Measurements from ENCODE around the gene PRKCH. TPM values are rescaled to one million over a fixed set of nuclear protein-coding genes. Genes with fewer than 3 reads are reported as not detected.

The PRKCH gene
- total and polyA plus RNA-seq, 9 donors = 10.2 to 15.5 (median 12.3) TPM

- peak; percentile 72 for DNase-seq
- Histone ChIP-seq H3K4me3 (ENCODE audit: low read length) (no peak overlapping the region), H3K36me3 (ENCODE audit: control insufficient read depth, insufficient read depth, low read length) (peaks cover 6% of the 10 kb centered on the region), H3K27me3 (ENCODE audit: control insufficient read depth, insufficient read depth, low read length) (no peaks in the 10 kb centered on the region), H3K4me1 (ENCODE audit: control insufficient read depth, insufficient read depth, low read length) (peaks cover 53% of the 10 kb centered on the region), H3K9me3 (replicated peaks; ENCODE audit: control insufficient read depth, low read depth, low read length) (no peaks in the 10 kb centered on the region), H3K27ac (ENCODE audit: low read length) (peak overlapping the region; percentile 89)
- 78% methylated on average over 9 of the region's 14 CpGs for WGBS (ENCODE audit: insufficient coverage)
Measured at GRCh38 chr14:61547186-61548069, 226.0 kb downstream of the PRKCH start.

- no peak for DNase-seq
- 80% methylated on average over 1 of the region's 2 CpGs for WGBS (ENCODE audit: insufficient coverage)
- H3K27me3 ChIP-seq (ENCODE audit: control insufficient read depth, insufficient read depth, low read length) = no peaks in the 10 kb centered on the region
- peaks cover 6% of the 10 kb centered on the region for H3K36me3 ChIP-seq (ENCODE audit: control insufficient read depth, insufficient read depth, low read length)
- H3K4me3 ChIP-seq (ENCODE audit: low read length) = no peak overlapping the region
- peaks cover 41% of the 10 kb centered on the region for H3K4me1 ChIP-seq (ENCODE audit: control insufficient read depth, insufficient read depth, low read length)
- H3K9me3 ChIP-seq (replicated peaks; ENCODE audit: control insufficient read depth, low read depth, low read length) = no peaks in the 10 kb centered on the region
- H3K27ac ChIP-seq (ENCODE audit: low read length) = no peak overlapping the region
Measured at GRCh38 chr14:61549425-61549824, 228.0 kb downstream of the PRKCH start.

- DNase-seq = no peak
- H3K4me1 ChIP-seq (ENCODE audit: control insufficient read depth, insufficient read depth, low read length) = peaks cover 24% of the 10 kb centered on the region
- peaks cover 6% of the 10 kb centered on the region for H3K36me3 ChIP-seq (ENCODE audit: control insufficient read depth, insufficient read depth, low read length)
- H3K27ac ChIP-seq (ENCODE audit: low read length) = no peak overlapping the region
- no peak overlapping the region for H3K4me3 ChIP-seq (ENCODE audit: low read length)
- H3K9me3 ChIP-seq (replicated peaks; ENCODE audit: control insufficient read depth, low read depth, low read length) = no peaks in the 10 kb centered on the region
- H3K27me3 ChIP-seq (ENCODE audit: control insufficient read depth, insufficient read depth, low read length) = no peaks in the 10 kb centered on the region
- WGBS (ENCODE audit: insufficient coverage) = no CpG with 5 or more reads among the region's 3 CpGs
Measured at GRCh38 chr14:61551384-61551783, 230.0 kb downstream of the PRKCH start.

- WGBS (ENCODE audit: insufficient coverage) = 82% methylated on average over 3 of the region's 4 CpGs
- Histone ChIP-seq H3K4me1 (ENCODE audit: control insufficient read depth, insufficient read depth, low read length) (peaks cover 22% of the 10 kb centered on the region), H3K27me3 (ENCODE audit: control insufficient read depth, insufficient read depth, low read length) (no peaks in the 10 kb centered on the region), H3K27ac (ENCODE audit: low read length) (no peak overlapping the region), H3K36me3 (ENCODE audit: control insufficient read depth, insufficient read depth, low read length) (peaks cover 6% of the 10 kb centered on the region), H3K9me3 (replicated peaks; ENCODE audit: control insufficient read depth, low read depth, low read length) (no peaks in the 10 kb centered on the region), H3K4me3 (ENCODE audit: low read length) (no peak overlapping the region)
- DNase-seq = no peak
Measured at GRCh38 chr14:61552241-61552640, 230.9 kb downstream of the PRKCH start.

- Histone ChIP-seq H3K36me3 (ENCODE audit: control insufficient read depth, insufficient read depth, low read length) (no peaks in the 10 kb centered on the region), H3K4me3 (ENCODE audit: low read length) (no peak overlapping the region), H3K27me3 (ENCODE audit: control insufficient read depth, insufficient read depth, low read length) (no peaks in the 10 kb centered on the region), H3K4me1 (ENCODE audit: control insufficient read depth, insufficient read depth, low read length) (peaks cover 16% of the 10 kb centered on the region), H3K9me3 (replicated peaks; ENCODE audit: control insufficient read depth, low read depth, low read length) (no peaks in the 10 kb centered on the region), H3K27ac (ENCODE audit: low read length) (no peak overlapping the region)
- 82% methylated on average over 6 of the region's 11 CpGs for WGBS (ENCODE audit: insufficient coverage)
- no peak for DNase-seq
Measured at GRCh38 chr14:61553730-61554641, 232.6 kb downstream of the PRKCH start.

- Histone ChIP-seq H3K9me3 (replicated peaks; ENCODE audit: control insufficient read depth, low read depth, low read length) (no peaks in the 10 kb centered on the region), H3K27ac (ENCODE audit: low read length) (no peak overlapping the region), H3K4me3 (ENCODE audit: low read length) (no peak overlapping the region), H3K36me3 (ENCODE audit: control insufficient read depth, insufficient read depth, low read length) (no peaks in the 10 kb centered on the region), H3K4me1 (ENCODE audit: control insufficient read depth, insufficient read depth, low read length) (peaks cover 21% of the 10 kb centered on the region), H3K27me3 (ENCODE audit: control insufficient read depth, insufficient read depth, low read length) (no peaks in the 10 kb centered on the region)
- WGBS (ENCODE audit: insufficient coverage) = 90% methylated on average over 1 of the region's 6 CpGs
- DNase-seq = no peak
Measured at GRCh38 chr14:61555056-61555838, 233.9 kb downstream of the PRKCH start.

- no peak overlapping the region for H3K4me3 ChIP-seq (ENCODE audit: low read length)
- 94% methylated on average over 2 of the region's 4 CpGs for WGBS (ENCODE audit: insufficient coverage)
- H3K4me1 ChIP-seq (ENCODE audit: control insufficient read depth, insufficient read depth, low read length) = peaks cover 32% of the 10 kb centered on the region
Measured at GRCh38 chr14:61556455-61556854, 235.1 kb downstream of the PRKCH start.

GRCh38 chr14:61557262-61557661 lies 235.9 kb downstream of the PRKCH start:
- Histone ChIP-seq H3K27ac (ENCODE audit: low read length) (no peak overlapping the region), H3K27me3 (ENCODE audit: control insufficient read depth, insufficient read depth, low read length) (no peaks in the 10 kb centered on the region), H3K4me1 (ENCODE audit: control insufficient read depth, insufficient read depth, low read length) (peaks cover 40% of the 10 kb centered on the region), H3K9me3 (replicated peaks; ENCODE audit: control insufficient read depth, low read depth, low read length) (no peaks in the 10 kb centered on the region), H3K4me3 (ENCODE audit: low read length) (no peak overlapping the region), H3K36me3 (ENCODE audit: control insufficient read depth, insufficient read depth, low read length) (no peaks in the 10 kb centered on the region)
- no CpG with 5 or more reads among the region's 2 CpGs for WGBS (ENCODE audit: insufficient coverage)
- DNase-seq = no peak

More at GRCh38 chr14:61556455-61556854, 235.1 kb downstream of the PRKCH start:
- DNase-seq = no peak
- Histone ChIP-seq H3K27ac (ENCODE audit: low read length) (no peak overlapping the region), H3K27me3 (ENCODE audit: control insufficient read depth, insufficient read depth, low read length) (no peaks in the 10 kb centered on the region), H3K36me3 (ENCODE audit: control insufficient read depth, insufficient read depth, low read length) (no peaks in the 10 kb centered on the region), H3K9me3 (replicated peaks; ENCODE audit: control insufficient read depth, low read depth, low read length) (no peaks in the 10 kb centered on the region)

- 96% methylated on average over 5 of the region's 5 CpGs for WGBS (ENCODE audit: insufficient coverage)
Measured at GRCh38 chr14:61557854-61558253, 236.5 kb downstream of the PRKCH start.

More at GRCh38 chr14:61557854-61558253, 236.5 kb downstream of the PRKCH start:
- Histone ChIP-seq H3K4me3 (ENCODE audit: low read length) (no peak overlapping the region), H3K4me1 (ENCODE audit: control insufficient read depth, insufficient read depth, low read length) (peaks cover 43% of the 10 kb centered on the region), H3K27me3 (ENCODE audit: control insufficient read depth, insufficient read depth, low read length) (no peaks in the 10 kb centered on the region), H3K27ac (ENCODE audit: low read length) (no peak overlapping the region), H3K36me3 (ENCODE audit: control insufficient read depth, insufficient read depth, low read length) (no peaks in the 10 kb centered on the region), H3K9me3 (replicated peaks; ENCODE audit: control insufficient read depth, low read depth, low read length) (no peaks in the 10 kb centered on the region)
- DNase-seq = no peak

All from muscle of leg (tissue), 11 donors.